Measurements from ENCODE around the gene DBNDD1.
"Not testable (repeated sequence)": the region's sequence is repeated elsewhere in the genome, so short reads cannot be mapped to it uniquely, and the experiment has no call there.

The DBNDD1 gene

GRCh38 chr16:90018652-90019542 lies at the start of gene DBNDD1:
Gene DBNDD1, minus strand, starts transcription at chr16:90019456. Its CDS starts 115 bp downstream, at chr16:90019341.
- DNase-seq (ENCODE audit: low spot score): no peak

- no peak for DNase-seq (ENCODE audit: low spot score)
These were observed 42.2 kb upstream of the DBNDD1 start for GRCh38 chr16:90061437-90061836.

- DNase-seq (ENCODE audit: low spot score): peak; percentile 42
These were observed 38.5 kb upstream of the DBNDD1 start for GRCh38 chr16:90057738-90058173.

DNA sequence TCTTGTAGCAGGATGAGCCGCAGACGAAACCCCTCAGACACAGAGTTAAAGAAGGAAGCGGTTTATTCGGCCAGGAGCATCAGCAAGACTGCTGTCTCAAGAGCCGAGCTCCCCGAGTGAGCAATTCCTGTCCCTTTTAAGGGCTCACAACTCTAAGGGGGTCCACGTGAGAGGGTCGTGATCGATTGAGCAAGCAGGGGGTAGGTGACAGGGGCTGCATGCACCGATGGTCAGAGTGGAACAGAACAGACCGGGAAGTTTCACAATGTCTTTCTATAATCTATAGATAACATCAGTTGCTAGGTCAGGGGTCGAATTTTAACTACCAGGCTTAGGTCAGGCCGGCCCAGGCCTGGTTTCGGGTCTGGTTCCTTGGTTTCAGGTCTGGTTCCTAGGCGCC lies 37.3 kb upstream of the DBNDD1 start:
- not testable (repeated sequence) for DNase-seq (ENCODE audit: low spot score)

DNA sequence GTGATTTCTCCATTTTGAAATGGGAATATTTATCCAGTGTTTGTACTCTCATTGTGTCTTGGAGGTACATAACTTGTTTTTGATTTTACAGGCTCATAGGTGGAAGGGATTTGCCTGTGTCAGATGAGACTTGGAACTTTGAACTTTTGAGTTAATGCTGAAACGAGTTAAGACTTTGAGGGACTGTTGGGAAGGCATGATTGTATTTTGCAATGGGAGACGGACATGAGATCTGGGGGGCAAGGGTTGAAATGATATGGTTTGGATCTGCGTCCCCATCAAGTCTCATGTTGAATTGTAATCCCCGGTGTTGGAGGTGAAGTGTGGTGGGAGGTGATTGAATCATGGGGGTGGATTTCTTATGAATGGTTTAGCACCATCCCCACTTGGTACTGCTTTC lies 36.1 kb upstream of the DBNDD1 start:
- DNase-seq (ENCODE audit: low spot score): no peak

GRCh38 chr16:90054554-90054953 lies 35.3 kb upstream of the DBNDD1 start:
- no peak for DNase-seq (ENCODE audit: low spot score)

DNA sequence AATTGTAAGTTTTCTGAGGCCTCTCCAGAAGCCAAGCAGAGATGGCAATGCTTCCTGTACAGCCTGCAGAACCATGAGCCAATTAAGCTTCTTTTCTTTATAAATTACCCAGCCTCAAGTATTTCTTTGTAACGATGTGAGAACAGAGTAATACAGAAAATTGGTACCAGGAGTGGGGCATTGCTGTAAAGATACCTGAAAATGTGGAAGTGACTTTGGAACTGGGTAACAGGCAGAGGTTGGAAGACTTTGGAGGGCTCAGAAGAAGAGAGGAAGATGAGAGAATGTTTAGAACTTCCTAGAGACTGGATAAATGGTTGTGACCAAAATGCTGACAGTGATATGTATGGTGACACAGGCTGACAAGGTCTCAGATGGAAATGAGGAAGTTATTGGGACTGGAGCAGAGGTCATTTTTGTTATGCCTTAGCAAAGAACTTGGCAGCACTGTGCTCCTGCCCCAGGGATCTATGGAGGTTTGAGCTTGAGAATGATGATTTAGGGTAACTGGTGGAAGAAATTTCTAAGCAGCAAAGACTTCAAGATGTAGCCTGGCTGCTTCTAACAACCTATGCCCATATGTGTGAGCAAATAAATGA lies 34.7 kb upstream of the DBNDD1 start:
- no peak for DNase-seq (ENCODE audit: low spot score)

DNA sequence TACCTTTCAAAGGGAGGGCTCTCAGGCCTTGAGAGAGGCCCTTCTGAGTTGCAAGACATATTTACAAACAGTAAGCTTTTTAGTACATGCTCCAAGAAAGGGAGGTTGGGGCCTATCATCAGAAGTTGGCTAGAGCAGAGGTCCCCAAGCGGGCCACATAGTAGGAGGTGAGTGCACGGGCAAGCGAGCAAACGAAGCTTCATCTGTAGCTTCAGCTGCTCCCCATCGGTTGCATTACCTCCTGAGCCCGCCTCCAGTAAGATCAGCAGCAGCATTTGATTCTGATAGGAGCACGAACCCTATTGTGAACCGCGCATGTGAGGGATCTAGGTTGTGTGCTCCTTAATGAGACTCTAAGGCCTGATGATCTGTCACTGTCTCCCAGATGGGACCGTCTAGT lies 31.7 kb upstream of the DBNDD1 start:
- no peak for DNase-seq (ENCODE audit: low spot score)

- DNase-seq (ENCODE audit: low spot score): no peak
These were observed 29.6 kb upstream of the DBNDD1 start for GRCh38 chr16:90048737-90049330.

- no peak for DNase-seq (ENCODE audit: low spot score)
These were observed 29.1 kb upstream of the DBNDD1 start for GRCh38 chr16:90048347-90048722.

GRCh38 chr16:90047714-90048346 lies 28.6 kb upstream of the DBNDD1 start:
- DNase-seq (ENCODE audit: low spot score): no peak

DNA sequence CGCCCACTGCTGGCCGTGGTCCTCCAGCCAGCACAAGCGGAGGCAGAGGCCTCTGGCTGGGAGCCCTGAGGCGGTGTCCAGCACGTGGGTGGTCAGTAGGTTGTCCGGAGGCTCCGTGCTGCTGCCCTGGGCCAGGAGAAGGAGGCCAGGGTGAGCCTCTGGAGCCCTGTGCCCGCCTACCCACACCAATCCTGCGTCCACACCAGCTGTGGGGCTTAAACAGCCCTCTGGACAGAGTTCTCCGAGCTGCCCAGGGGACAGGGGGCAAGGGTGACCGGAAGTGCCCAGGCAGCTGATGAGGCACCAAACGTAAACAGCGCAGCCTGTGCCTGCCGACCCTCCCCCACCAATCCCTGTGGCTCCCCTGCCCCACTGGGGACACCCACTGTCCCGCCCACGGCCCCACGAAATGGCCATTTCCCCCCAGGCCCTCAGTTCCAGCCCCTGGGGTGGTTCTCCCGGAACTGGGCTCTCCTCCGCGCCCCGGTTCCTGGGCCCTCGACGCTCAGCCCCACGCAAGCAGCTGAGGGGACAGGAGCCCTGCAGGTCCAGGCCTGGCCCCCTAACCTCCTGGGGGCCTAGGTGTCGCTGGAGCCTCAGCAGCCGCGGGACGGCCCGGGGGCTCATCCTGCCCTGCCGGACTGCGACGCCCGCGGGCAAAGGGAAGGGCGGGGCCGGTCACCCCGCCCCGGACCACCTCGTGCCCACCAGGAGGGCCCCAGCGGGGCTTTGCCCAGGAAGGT lies 27.9 kb upstream of the DBNDD1 start:
- DNase-seq (ENCODE audit: low spot score): no peak

DNA sequence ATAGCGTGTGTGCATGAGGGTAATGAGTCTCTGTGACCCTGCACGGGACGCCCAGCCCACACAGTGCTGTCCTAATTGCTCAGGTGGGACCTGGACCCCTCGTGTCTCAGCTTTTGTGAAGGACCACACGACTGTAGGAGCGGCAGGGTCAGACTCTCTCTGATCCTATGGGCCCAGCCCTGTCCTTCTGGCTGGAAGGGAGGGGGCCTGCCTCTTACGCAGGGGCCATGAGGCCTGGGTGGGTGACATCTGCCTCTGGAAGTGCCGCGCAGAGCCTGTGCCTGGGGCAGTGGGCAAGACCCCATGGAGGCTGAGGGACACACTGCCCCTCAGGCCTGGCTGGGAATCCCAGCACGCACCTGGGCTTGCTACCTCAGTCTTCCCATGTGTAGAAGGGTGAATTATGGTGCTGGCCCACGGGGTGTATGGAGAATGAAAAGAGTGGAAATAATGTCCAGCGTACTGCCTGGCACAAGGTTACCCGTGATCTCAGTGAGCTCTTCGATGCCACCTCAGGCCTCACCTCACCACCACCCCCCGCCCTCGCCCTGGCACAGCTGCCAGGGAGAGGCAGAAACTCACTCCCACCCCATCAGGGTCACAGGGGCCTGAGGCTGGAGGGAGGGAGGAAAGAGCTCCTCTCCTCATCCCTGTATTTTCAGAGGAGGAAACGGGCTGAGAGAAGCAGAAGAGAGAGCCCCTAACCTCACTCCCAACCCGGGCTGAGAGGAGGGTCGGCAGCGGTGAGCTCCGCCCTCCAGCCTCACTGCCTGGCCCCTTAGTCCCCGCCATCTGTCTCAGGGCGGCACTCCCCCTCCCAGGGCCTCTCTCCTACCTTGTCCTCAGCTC lies 27.1 kb upstream of the DBNDD1 start:
- no peak for DNase-seq (ENCODE audit: low spot score)

DNA sequence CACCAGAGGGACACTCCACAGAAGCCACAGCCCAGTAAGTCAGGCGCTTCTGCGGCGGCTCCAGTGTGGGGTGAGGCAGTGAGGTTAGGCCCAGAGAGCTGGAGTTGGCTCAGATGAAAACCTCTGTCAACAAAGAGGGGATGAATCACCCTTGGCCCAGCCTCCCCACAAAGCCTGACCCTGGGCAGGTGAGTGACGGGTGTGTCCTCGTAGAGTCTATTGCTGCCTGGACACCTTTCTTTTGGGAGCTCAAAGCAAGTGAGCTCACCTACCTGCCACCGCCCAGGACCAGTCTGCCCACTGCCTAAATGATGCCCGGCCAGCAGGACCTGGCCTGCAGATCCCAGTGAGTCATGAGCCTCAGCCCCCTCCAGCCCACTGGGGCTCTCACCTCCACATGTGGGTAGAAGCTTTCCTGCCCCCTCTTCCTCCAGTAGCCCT lies 24.9 kb upstream of the DBNDD1 start:
- no peak for DNase-seq (ENCODE audit: low spot score)

GRCh38 chr16:90043526-90043925 lies 24.3 kb upstream of the DBNDD1 start:
- no peak for DNase-seq (ENCODE audit: low spot score)

DNA sequence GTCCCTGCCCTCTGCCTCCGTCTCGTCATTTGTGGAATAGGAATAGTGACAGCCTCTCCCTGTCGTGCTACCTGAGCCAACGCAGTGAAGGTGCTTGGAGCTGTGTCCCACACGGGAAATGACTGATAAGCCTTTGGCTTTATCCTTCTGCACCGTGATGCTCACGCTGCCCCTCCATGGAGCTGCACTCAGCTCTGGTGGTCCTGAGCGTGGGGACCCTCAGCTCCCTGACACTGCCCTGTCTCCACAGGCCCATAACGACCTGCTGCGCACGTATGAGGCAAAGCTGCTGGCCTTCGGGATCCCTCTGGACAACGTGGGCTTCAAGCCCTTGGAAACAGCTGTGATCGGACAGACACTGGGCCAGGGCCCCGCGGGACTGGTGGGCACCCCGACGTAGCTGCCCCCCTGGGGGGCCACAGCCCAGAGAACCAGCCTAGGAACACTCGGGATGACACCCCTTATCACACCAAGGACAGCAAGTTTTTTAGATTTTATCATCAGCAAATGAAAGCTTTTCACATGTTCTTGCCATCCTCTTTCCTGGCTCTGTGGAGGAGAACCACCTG lies 23.8 kb upstream of the DBNDD1 start:
- no peak for DNase-seq (ENCODE audit: low spot score)

DNA sequence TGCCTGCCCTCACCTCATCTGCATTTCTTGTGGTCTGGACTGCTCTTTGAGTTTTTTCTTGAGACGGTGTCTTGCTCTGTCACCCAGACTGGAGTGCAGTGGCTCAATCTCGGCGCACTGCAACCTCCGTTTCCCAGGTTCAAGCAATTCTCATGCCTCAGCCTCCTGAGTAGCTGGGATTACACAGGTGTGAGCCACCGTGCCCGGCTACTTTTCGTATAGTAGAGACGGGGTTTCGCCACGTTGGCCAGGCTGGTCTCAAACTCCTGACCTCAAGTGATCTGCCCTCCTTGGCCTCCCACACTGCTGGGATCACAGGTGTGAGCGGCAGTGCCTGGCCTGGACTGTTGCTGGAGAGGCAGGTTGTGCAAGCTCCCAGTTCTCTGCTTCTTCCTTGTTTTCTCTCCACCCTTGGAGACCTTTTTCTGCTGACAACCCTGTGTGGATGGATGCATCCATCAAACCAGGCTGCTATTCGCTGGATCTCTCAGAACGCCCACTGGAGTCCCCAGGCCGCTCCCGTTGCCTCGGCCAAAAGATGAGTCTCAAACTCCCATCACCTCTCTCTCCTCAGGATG lies 22.7 kb upstream of the DBNDD1 start:
- no peak for DNase-seq (ENCODE audit: low spot score)

- DNase-seq (ENCODE audit: low spot score): no peak
These were observed 21.1 kb upstream of the DBNDD1 start for GRCh38 chr16:90040152-90041023.

DNA sequence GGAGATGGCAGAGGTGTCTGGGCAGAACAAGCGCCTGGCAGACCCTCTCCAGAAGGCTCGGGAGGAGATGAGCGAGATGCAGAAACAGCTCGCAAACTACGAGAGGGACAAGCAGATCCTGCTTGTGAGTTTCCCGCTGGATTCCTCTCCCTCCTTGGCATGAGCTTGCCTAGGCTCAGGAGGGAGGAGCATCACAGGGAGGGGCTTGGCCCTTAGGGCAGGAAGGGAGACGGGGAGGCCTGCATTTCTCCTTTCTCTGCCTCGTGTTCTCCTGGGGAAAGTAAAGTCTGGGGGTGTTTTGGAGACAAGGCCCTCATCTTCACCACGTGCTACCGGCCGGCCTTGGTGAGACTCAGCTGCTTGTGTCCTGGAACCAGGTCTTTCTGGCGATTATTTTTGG lies 18.0 kb upstream of the DBNDD1 start:
- DNase-seq (ENCODE audit: low spot score): no peak
